Stomach (tissue), 19 donors: Measurements from ENCODE around the gene UBE2G1. TPM values are rescaled to one million over a fixed set of nuclear protein-coding genes. Genes with fewer than 3 reads are reported as not detected.

ENCODE experiments used
- DNase-seq, 2 donors: peaks; one replicate each; pipeline versions ENCODE4 v3.0.0 to v3.0.0-alpha.2; 2013 to 2019
- H3K27ac ChIP-seq, 5 donors: fragments of 200-600 bp in 4 of 5; sonication (generic) in 4 of 5; one replicate each; pipeline ENCODE4 v1.5.1; 2013 to 2019; ENCODE audit warnings: mild to moderate bottlenecking in 1 of 5, moderate library complexity in 1 of 5
- H3K27me3 ChIP-seq, 3 donors: fragments of 200-600 bp; sonication (generic); one replicate each; pipeline ENCODE4 v1.5.1; 2017 to 2019; ENCODE audit warnings: mixed run types in 1 of 3
- H3K36me3 ChIP-seq, 4 donors: fragments of 200-600 bp; sonication (generic); 1 replicate in 3 of 4; 2 replicates in 1 of 4; pipeline ENCODE4 v1.5.1; 2016 to 2019
- H3K4me1 ChIP-seq, 4 donors: fragments of 200-600 bp; sonication (generic); one replicate each; pipeline ENCODE4 v1.5.1; 2016 to 2019
- H3K4me3 ChIP-seq, 4 donors: fragments of 200-600 bp; sonication (generic) in 3 of 4; one replicate each; pipeline ENCODE4 v1.5.1; 2016 to 2019; ENCODE audit warnings: mild to moderate bottlenecking in 1 of 4
- H3K9me3 ChIP-seq, 4 donors: fragments of 200-600 bp; sonication (generic); one replicate each; pipeline ENCODE4 v1.5.1; 2016 to 2019
- EP300 ChIP-seq: sonication (generic); formaldehyde crosslinking; IDR thresholded peaks from one replicate; pipeline ENCODE4 v1.6.1; 2017; ENCODE audit warnings: antibody characterized with exemption
- POLR2A ChIP-seq, 4 donors: fragments of 450-650 bp; IDR thresholded peaks; one replicate each; pipeline ENCODE4 v1.6.1; 2016; ENCODE audit warnings: antibody characterized with exemption in 4 of 4, control low read depth in 2 of 4, mild to moderate bottlenecking in 1 of 4, moderate library complexity in 1 of 4
- POLR2AphosphoS5 ChIP-seq, 3 donors: sonication (generic); formaldehyde crosslinking; IDR thresholded peaks; one replicate each; pipeline ENCODE4 v1.6.1; 2016; ENCODE audit warnings: antibody characterized with exemption in 3 of 3
- whole genome bisulfite sequencing, 5 donors: extraction: QIAGEN DNeasy Blood & Tissue Kit in 3 of 5; methylation state at CpG; one replicate each; pipeline versions ENCODE4 v1.1.5 to v1.1.7; 2013 to 2018; 5-methylcytosine and 5-hydroxymethylcytosine counted together
- intact Hi-C: fragments of 100-400 bp; cut with DNase I; formaldehyde crosslinking; loops from one replicate; pipeline ENCODE4 v1.15.1; 2023; ENCODE audit warnings: low total_unique reads
- long read RNA-seq, 10 donors: transcript quantifications; one replicate each; lab custom pipeline, GENCODE V29; 2026
- polyA plus RNA-seq, 3 donors: library from polyadenylated mRNA; stranded (reverse); fragments of 200-250 nt; gene quantifications; one replicate each; pipeline ENCODE4 v1.2.3, GENCODE V29; 2013
- total RNA-seq, 5 donors: library from RNA; depleted of rRNA; stranded (reverse); fragments of >200 nt; gene quantifications; one replicate each; pipeline versions ENCODE4 v1.1.0 to v1.2.3, GENCODE V29; 2014 to 2016
- TF ChIP-seq, protein P1 (sequence below), 7 experiments: fragments of 450-650 bp in 4 of 7; fragments of 200-600 bp in 3 of 7; sonication (generic) in 3 of 7; IDR thresholded peaks; one replicate each; pipeline ENCODE4 v1.5.1; 2016 to 2019; ENCODE audit warnings: antibody characterized with exemption in 7 of 7, control low read depth in 2 of 7, mild to moderate bottlenecking in 1 of 7
- donor health status: healthy with polysubstance abuse.
- donor health status: Bipolar disorder and iron deficiency.
- donor health status: healthy.

Gene UBE2G1, protein sequence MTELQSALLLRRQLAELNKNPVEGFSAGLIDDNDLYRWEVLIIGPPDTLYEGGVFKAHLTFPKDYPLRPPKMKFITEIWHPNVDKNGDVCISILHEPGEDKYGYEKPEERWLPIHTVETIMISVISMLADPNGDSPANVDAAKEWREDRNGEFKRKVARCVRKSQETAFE
- total RNA-seq = 10 to 100 TPM; 37.9 to 91.0 (median 44.6) TPM
- 10 to 100 TPM; 14.0 to 25.7 (median 16.4) TPM for polyA plus RNA-seq
- long read RNA-seq, donor 1, partial matches to known transcripts = 0 of 5 reads
- long read RNA-seq, donor 1, other reads (novel, unspliced or antisense) = 0 of 5 reads
- long read RNA-seq, donor 2, transcript UBE2G1-201 (6 exons, 3,974 nt) = major isoform, 9 of 10 reads
- long read RNA-seq, donor 2, partial matches to known transcripts = 0 of 10 reads
- long read RNA-seq, donor 2, other reads (novel, unspliced or antisense) = 0 of 10 reads
- long read RNA-seq, donor 3, transcript UBE2G1-201 (6 exons, 3,974 nt) = major isoform, 9 of 9 reads
- long read RNA-seq, donor 3, partial matches to known transcripts = 0 of 9 reads
- long read RNA-seq, donor 3, other reads (novel, unspliced or antisense) = 0 of 9 reads
- long read RNA-seq, donor 4, partial matches to known transcripts = 0 of 2 reads
- long read RNA-seq, donor 4, other reads (novel, unspliced or antisense) = 0 of 2 reads
- long read RNA-seq, donor 5, transcript UBE2G1-201 (6 exons, 3,974 nt) = major isoform, 9 of 9 reads
- long read RNA-seq, donor 5, partial matches to known transcripts = 0 of 9 reads
- long read RNA-seq, donor 5, other reads (novel, unspliced or antisense) = 0 of 9 reads
- long read RNA-seq, donor 6, transcript UBE2G1-201 (6 exons, 3,974 nt) = major isoform, 10 of 11 reads
- long read RNA-seq, donor 6, partial matches to known transcripts = 0 of 11 reads
- long read RNA-seq, donor 6, other reads (novel, unspliced or antisense) = 0 of 11 reads
- long read RNA-seq, donor 7, transcript UBE2G1-201 (6 exons, 3,974 nt) = major isoform, 16 of 16 reads
- long read RNA-seq, donor 7, partial matches to known transcripts = 0 of 16 reads
- long read RNA-seq, donor 7, other reads (novel, unspliced or antisense) = 0 of 16 reads
- long read RNA-seq, donor 8, transcript UBE2G1-201 (6 exons, 3,974 nt) = major isoform, 7 of 7 reads
- long read RNA-seq, donor 8, partial matches to known transcripts = 0 of 7 reads
- long read RNA-seq, donor 8, other reads (novel, unspliced or antisense) = 0 of 7 reads
- long read RNA-seq, donor 9, transcript UBE2G1-201 (6 exons, 3,974 nt) = major isoform, 8 of 8 reads
- long read RNA-seq, donor 9, partial matches to known transcripts = 0 of 8 reads
- long read RNA-seq, donor 9, other reads (novel, unspliced or antisense) = 0 of 8 reads
- long read RNA-seq, donor 10, partial matches to known transcripts = 0 of 1 reads
- long read RNA-seq, donor 10, other reads (novel, unspliced or antisense) = 0 of 1 reads

DNA sequence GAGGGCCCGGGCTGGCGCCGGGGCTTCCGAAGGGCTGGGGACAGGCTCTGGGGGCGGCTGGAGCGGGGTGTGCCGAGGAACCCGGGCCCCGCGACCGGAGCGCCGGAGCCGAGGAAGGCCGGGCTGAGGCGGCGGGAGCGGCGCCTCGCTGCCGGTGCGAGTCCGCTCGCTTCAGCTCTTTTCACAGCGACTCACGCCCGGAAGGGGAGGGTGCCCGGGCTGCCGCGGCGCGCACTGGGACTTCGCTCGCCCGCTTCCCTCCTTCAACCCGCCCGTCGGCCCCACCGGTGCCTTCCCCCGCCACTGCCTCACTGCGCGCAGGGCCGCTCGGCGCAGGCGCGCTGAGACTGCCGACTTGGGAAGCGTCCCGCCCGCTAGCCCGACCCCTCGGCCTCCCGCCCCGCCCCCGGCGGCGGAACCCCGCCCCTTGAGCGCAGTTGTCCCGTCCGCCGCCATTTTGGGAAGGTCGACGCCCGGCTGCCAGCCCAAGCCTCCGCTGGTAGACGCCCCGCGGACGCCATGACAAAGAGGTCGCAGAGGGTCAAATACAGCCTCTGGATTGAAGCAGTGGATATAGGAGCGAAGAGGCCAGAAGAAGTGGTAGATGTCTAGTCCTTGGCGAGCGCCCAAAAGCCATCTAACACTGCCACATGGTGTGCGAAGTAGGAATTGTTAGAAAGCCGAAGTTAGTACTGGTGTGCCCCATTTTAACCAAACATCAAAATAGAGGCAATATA is at the start of gene UBE2G1:
UBE2G1 (minus strand) TSS at position 349 of the 737 bp plus-strand sequence. CDS start 359 bp downstream, outside the sequence.
- Histone ChIP-seq H3K36me3 (peaks cover 0 to 6% (median 2%) of the 10 kb centered on the region in 4 donors), H3K4me3 (peak within 1 kb of the TSS; percentile 67 to 99 (median 82)), H3K4me1 (peaks cover 23 to 43% (median 33%) of the 10 kb centered on the region in 4 donors), H3K9me3 (no peaks in the 10 kb centered on the region), H3K27me3 (no peaks in the 10 kb centered on the region), H3K27ac (peak within 1 kb of the TSS; percentile 96 to 99 (median 98))
- TF ChIP-seq, protein P1, sequence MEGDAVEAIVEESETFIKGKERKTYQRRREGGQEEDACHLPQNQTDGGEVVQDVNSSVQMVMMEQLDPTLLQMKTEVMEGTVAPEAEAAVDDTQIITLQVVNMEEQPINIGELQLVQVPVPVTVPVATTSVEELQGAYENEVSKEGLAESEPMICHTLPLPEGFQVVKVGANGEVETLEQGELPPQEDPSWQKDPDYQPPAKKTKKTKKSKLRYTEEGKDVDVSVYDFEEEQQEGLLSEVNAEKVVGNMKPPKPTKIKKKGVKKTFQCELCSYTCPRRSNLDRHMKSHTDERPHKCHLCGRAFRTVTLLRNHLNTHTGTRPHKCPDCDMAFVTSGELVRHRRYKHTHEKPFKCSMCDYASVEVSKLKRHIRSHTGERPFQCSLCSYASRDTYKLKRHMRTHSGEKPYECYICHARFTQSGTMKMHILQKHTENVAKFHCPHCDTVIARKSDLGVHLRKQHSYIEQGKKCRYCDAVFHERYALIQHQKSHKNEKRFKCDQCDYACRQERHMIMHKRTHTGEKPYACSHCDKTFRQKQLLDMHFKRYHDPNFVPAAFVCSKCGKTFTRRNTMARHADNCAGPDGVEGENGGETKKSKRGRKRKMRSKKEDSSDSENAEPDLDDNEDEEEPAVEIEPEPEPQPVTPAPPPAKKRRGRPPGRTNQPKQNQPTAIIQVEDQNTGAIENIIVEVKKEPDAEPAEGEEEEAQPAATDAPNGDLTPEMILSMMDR (IDR thresholded peaks at IDR 0.05) = peak in 1 of 7 experiments; percentile 44
- TF ChIP-seq EP300 (peak; percentile 35), POLR2A (IDR thresholded peaks at IDR 0.05) (peak in 1 of 4 donors; percentile 83), POLR2AphosphoS5 (IDR thresholded peaks at IDR 0.05) (peak; percentile 96 to 98 (median 98))
- 0 to 1% (median 1%) methylated on average over 13 to 77 of the region's 77 CpGs for WGBS, 5 donors
- intact Hi-C loops = no loop called here
- DNase-seq = peak; percentile 99

DNA sequence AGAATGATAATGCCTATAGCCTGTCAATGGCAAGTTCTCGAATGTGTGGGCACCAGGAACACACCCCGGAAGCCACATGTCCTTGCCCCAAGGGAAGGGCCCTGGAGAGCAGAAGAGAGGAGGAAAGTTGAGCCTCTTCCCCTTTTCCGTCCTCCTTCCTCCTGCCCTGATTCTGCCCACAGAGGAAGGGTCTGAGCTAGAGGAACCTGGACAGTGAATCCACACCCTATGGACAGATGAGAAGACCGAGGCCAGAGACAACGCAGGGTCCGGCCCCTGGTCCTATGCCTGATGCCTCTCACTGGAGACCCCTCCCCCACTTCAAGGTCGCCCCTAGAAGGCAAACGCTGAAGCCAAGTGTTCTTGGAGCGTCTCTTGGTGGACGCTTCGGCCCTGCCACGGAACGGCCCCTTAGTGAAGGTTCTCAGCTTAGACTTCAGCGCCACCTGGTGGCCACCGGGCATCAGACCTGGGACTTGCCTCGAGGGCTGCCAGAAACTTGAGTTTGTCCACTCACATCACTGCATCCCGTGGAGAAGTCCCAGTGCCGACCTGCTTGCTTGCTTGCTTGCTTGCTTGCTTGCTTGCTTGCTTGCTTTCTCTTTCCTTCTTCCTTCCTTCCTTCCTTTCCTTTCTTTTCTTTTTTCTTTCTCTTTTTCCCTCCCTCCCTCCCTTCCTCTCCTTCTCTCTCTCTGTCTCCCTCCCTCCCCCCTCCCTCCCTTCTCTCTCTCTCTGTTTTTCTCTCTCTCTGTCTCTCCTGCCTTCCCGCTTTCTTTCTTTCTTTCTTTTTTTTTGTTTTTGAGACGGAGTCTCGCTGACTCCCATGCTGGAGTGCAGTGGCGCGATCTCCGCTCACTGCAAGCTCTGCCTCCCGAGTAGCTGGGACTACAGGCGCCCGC is 46.7 kb upstream of the UBE2G1 start:
- Histone ChIP-seq H3K4me3 (no peak overlapping the region), H3K4me1 (peaks cover 0 to 9% (median 5%) of the 10 kb centered on the region in 4 donors), H3K27me3 (no peaks in the 10 kb centered on the region), H3K36me3 (no peaks in the 10 kb centered on the region), H3K27ac (no peak overlapping the region), H3K9me3 (no peaks in the 10 kb centered on the region)
- WGBS, 5 donors = 37 to 39% (median 38%) methylated on average over 20 to 27 of the region's 27 CpGs
- DNase-seq = peak; percentile 94 to 96
- TF ChIP-seq POLR2AphosphoS5 (IDR thresholded peaks at IDR 0.05) = peak in 2 of 3 donors; percentile 10 to 59
- no peak for TF ChIP-seq POLR2A (IDR thresholded peaks at IDR 0.05)
- TF ChIP-seq, protein P1 (IDR thresholded peaks at IDR 0.05) = peak in 5 of 7 experiments; percentile 80 to 92 (median 90)
- intact Hi-C loops = no loop called here

DNA sequence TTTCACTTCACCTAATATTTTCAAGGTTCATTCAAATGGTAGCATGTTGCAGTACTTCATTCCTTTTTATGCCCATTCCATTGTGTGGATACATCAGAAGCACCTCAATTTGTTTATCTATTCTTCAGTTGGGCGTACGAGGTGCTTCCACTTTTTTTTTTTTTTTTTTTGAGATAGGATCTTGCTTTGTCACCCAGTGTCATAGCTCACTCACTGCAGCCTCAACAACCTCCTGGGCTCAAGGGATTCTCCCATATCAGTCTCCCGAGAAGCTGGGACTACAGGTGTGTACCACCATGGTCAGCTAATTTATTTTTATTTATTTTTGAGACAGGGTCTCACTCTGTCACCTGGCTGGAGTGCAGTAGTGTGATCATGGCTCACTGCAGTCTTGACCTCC is 44.7 kb upstream of the UBE2G1 start:
- Histone ChIP-seq H3K27me3 (no peaks in the 10 kb centered on the region), H3K27ac (no peak overlapping the region), H3K4me1 (peaks cover 0 to 9% (median 5%) of the 10 kb centered on the region in 4 donors), H3K4me3 (no peak overlapping the region), H3K36me3 (no peaks in the 10 kb centered on the region), H3K9me3 (no peaks in the 10 kb centered on the region)
- WGBS, 5 donors = 56 to 78% (median 73%) methylated on average over 3 of the region's 3 CpGs
- no peak for TF ChIP-seq POLR2AphosphoS5 (IDR thresholded peaks at IDR 0.05)
- TF ChIP-seq EP300 = no peak
- TF ChIP-seq POLR2A (IDR thresholded peaks at IDR 0.05) = no peak
- TF ChIP-seq, protein P1 (IDR thresholded peaks at IDR 0.05) = no peak
- intact Hi-C loops = no loop called here
- no peak for DNase-seq
